Upper lobe of right lung (tissue), 1 donor: ENCODE measurements around the gene VIP. TPM values are rescaled to one million over a fixed set of nuclear protein-coding genes. Genes with fewer than 3 reads are reported as not detected.

Experiments
- ATAC-seq: fragments of 200-7000 bp; cut with Tn5 transposase; one replicate; pipeline ENCODE4 v1.9.1; 2020; ENCODE audit warnings: mild to moderate bottlenecking, moderate library complexity
- DNase-seq: peaks from one replicate; pipeline ENCODE4 v3.0.0-alpha.2; 2020
- H3K27ac ChIP-seq: fragments of 200-600 bp; one replicate; pipeline ENCODE4 v1.8.0; 2022
- H3K27me3 ChIP-seq: fragments of 200-600 bp; one replicate; pipeline ENCODE4 v1.8.0; 2022; ENCODE audit warnings: mild to moderate bottlenecking
- H3K36me3 ChIP-seq: fragments of 200-600 bp; one replicate; pipeline ENCODE4 v1.8.0; 2022
- H3K4me1 ChIP-seq: fragments of 200-600 bp; one replicate; pipeline ENCODE4 v1.8.0; 2022
- H3K4me3 ChIP-seq: fragments of 200-600 bp; one replicate; pipeline ENCODE4 v1.8.0; 2022; ENCODE audit warnings: mild to moderate bottlenecking
- H3K9me3 ChIP-seq: fragments of 200-600 bp; one replicate; pipeline ENCODE4 v1.8.0; 2022
- intact Hi-C: fragments of 100-400 bp; cut with DNase I; formaldehyde crosslinking; loops from one replicate; pipeline ENCODE4 v1.11.0; 2022
- total RNA-seq: library from RNA; stranded (reverse); fragmentation: NEBNext Ultra II Directional; extraction: Animal tissue kit (Norgen Biotek cat#: 25700); gene quantifications from one replicate; pipeline ENCODE4 v1.2.1, GENCODE V29; 2021
- TF ChIP-seq, protein P1 (sequence below): fragments of 200-600 bp; IDR thresholded peaks from one replicate; pipeline ENCODE4 v1.8.0; 2022; ENCODE audit warnings: antibody characterized with exemption
- donor health status: DM: no; HTN: yes; CAD: no; lungs with severe emphysema.

VIP gene
- total RNA-seq, 1 donor from 2014 or later = 1.6 TPM

DNA sequence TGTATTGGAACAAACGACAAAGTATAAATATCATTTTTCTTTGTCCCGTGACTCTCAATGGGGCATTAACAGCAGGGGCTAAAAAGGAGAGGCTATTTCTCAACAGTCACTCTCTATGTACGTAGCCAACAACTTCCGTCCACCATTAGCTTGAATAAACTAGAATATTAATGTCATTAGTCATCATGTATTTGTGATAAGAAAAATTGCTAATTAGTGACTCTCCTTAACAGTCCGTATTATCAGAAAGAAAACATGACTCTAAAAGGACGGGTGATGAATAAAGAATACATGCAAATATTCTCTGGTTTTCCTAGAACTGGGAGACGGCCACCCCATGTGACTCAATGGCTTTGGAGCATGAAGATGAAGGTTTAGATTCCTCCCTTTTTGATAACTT lies 18.6 kb downstream of the VIP start:
- DNase-seq (no peak), ATAC-seq (no peak)
- TF ChIP-seq, protein P1, sequence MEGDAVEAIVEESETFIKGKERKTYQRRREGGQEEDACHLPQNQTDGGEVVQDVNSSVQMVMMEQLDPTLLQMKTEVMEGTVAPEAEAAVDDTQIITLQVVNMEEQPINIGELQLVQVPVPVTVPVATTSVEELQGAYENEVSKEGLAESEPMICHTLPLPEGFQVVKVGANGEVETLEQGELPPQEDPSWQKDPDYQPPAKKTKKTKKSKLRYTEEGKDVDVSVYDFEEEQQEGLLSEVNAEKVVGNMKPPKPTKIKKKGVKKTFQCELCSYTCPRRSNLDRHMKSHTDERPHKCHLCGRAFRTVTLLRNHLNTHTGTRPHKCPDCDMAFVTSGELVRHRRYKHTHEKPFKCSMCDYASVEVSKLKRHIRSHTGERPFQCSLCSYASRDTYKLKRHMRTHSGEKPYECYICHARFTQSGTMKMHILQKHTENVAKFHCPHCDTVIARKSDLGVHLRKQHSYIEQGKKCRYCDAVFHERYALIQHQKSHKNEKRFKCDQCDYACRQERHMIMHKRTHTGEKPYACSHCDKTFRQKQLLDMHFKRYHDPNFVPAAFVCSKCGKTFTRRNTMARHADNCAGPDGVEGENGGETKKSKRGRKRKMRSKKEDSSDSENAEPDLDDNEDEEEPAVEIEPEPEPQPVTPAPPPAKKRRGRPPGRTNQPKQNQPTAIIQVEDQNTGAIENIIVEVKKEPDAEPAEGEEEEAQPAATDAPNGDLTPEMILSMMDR = no peak
- Histone ChIP-seq H3K27ac (no peak overlapping the region), H3K9me3 (no peaks in the 10 kb centered on the region), H3K27me3 (no peaks in the 10 kb centered on the region), H3K36me3 (no peaks in the 10 kb centered on the region), H3K4me1 (no peaks in the 10 kb centered on the region), H3K4me3 (no peak overlapping the region)
- intact Hi-C loops = no loop called here

DNA sequence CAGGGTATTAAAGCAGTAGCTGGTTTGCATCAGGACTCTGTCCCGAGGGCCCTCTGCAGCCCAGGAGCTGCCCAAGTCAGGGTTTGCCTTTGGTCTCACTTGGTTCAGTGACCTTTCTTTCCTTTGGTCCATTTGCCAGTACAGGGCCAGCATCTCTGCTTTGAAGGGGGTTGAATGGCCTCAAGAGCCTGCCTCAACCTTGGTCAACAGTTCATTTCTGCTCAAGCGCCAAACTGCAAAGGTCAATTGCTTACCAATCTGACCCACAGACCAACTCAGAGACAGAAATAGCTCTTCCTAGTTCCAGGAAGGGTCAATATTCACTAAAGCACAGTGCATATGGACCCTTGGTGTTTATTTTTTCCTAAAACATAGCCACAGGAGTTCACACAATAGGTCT lies 19.4 kb downstream of the VIP start:
- ATAC-seq = no peak
- H3K36me3 ChIP-seq = no peaks in the 10 kb centered on the region
- no peaks in the 10 kb centered on the region for H3K4me1 ChIP-seq
- no peak overlapping the region for H3K4me3 ChIP-seq
- intact Hi-C loops = no loop called here
- H3K9me3 ChIP-seq = no peaks in the 10 kb centered on the region
- TF ChIP-seq, protein P1 = no peak
- H3K27ac ChIP-seq = no peak overlapping the region
- DNase-seq = no peak
- H3K27me3 ChIP-seq = no peaks in the 10 kb centered on the region

DNA sequence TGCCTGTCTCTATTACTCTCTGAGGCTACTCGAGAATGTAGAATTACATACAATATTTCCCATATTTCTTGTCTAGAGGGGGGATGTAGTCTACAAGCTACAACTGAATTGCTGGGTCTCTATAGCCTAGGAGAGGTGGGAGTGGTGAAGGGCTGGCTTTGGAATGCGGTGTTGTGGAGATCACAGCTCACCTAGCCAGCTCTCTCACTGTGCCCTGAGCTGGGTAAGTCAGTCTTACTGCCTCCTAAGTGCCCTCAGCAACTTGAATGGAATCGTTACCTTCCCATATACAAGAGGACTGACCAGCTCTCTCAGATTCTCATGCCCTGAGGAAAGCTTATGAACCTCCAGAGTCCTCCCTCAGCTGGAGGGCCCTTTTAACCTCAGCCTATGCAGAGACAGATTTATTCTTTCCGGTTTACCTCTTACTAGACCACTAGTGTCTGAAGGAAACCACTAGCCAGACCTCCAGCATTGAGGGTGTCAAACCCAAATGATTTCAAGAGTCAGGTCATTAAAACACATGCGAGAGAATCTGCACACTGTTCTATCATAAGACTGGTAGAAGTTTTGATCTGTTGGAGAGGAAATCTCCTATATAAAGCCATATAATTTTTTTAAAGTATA lies 20.6 kb downstream of the VIP start:
- no peak overlapping the region for H3K27ac ChIP-seq
- intact Hi-C loops = no loop called here
- TF ChIP-seq, protein P1 = no peak
- H3K4me3 ChIP-seq = no peak overlapping the region
- no peaks in the 10 kb centered on the region for H3K4me1 ChIP-seq
- H3K9me3 ChIP-seq = no peaks in the 10 kb centered on the region
- H3K36me3 ChIP-seq = no peaks in the 10 kb centered on the region
- DNase-seq = no peak
- no peak for ATAC-seq
- H3K27me3 ChIP-seq = no peaks in the 10 kb centered on the region

DNA sequence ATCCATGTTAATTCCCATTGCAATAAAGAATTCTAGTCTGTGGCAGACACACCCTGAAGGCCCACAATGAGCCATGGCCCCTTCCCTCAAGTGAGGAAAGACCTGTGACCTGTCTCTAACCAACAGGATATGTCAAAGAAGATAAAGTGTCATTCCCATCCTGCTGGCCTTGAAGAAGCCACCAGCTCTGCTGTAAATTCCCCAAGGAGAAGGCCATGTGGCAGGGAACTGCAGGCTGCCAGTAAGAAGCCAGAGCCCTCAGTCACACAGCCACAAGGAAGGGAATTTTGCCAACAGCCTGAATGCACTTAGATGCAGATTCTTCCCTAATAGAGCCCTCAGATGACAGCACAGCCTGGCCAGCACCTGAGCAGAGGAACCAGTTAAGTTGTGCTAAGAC lies 24.8 kb downstream of the VIP start:
- Histone ChIP-seq H3K9me3 (no peaks in the 10 kb centered on the region), H3K4me3 (no peak overlapping the region), H3K4me1 (no peaks in the 10 kb centered on the region), H3K27me3 (no peaks in the 10 kb centered on the region), H3K36me3 (no peaks in the 10 kb centered on the region), H3K27ac (no peak overlapping the region)
- TF ChIP-seq, protein P1 = no peak
- intact Hi-C loops = no loop called here
- no peak for DNase-seq
- ATAC-seq = no peak

DNA sequence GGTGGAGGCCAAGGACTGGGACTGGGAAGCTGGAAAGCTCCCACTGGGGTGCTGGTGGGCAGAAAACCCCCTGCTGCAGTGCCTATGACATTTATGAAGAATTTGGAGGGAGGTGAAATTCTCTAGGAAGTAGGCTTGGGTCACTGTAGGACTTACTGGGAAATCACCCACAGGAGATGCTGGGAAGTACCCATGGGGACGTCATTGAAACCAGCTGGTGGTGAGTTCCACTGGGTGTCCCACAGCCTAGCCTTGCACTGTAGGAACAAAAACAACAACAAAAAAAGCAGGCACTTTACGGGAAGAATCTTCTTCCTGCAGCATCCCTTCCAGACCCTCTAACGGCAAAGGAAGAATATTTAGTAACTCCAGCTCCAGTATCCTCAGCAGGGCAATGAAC lies 26.2 kb downstream of the VIP start:
- TF ChIP-seq, protein P1 = no peak
- Histone ChIP-seq H3K9me3 (no peaks in the 10 kb centered on the region), H3K4me3 (no peak overlapping the region), H3K36me3 (no peaks in the 10 kb centered on the region), H3K27me3 (no peaks in the 10 kb centered on the region), H3K4me1 (no peaks in the 10 kb centered on the region), H3K27ac (no peak overlapping the region)
- ATAC-seq = no peak
- DNase-seq = no peak
- intact Hi-C loops = no loop called here
